HepG2 (cell line): Measurements from ENCODE around the gene ALS2CL. TPM values are rescaled to one million over a fixed set of nuclear protein-coding genes. Genes with fewer than 3 reads are reported as not detected.

Experiments
- ATAC-seq: fragments of 200-7000 bp; cut with Tn5 transposase; 3 replicates; pipeline ENCODE4 v1.9.1; 2020; ENCODE audit warnings: mild to moderate bottlenecking, moderate library complexity
- BruUV-seq: library from RNA; stranded (reverse); fragments of 400-500 nt; replicated peaks from 2 replicates; lab custom pipeline; 2021; lab: Mats Ljungman, UMichigan
- CTCF ChIA-PET: fragments of 300-600 bp; formaldehyde crosslinking; extraction: SDS; loops from one replicate; lab custom pipeline; 2021; ENCODE audit warnings: low total read pairs, inconsistent platforms, low intra/inter-chr PET ratio; lab: Yijun Ruan, JAX
- POLR2A ChIA-PET: fragments of 350-600 bp; sonication (Branson Sonifier 250); formaldehyde crosslinking; loops from one replicate; lab custom pipeline; 2020; ENCODE audit warnings: antibody characterized with exemption, inconsistent platforms; lab: Yijun Ruan, JAX
- DNase-seq: peaks from one replicate; pipeline ENCODE4 v3.0.0-alpha.2; 2015; ENCODE audit warnings: low spot score
- FAIRE-seq: peaks from 3 replicates; lab custom pipeline; 2011; peaks lifted over from hg19 to GRCh38; lab: Jason Lieb, UNC
- H2AFZ ChIP-seq: one replicate; pipeline ENCODE4 v1.6.1; 2011; ENCODE audit warnings: low read length, inconsistent platforms
- H3K27ac ChIP-seq: fragments of 300-600 bp; 3 replicates; pipeline ENCODE4 v1.8.0; 2011; ENCODE audit warnings: mixed run types, mild to moderate bottlenecking, mixed read lengths, low read length, inconsistent platforms; ENCODE audit not compliant: insufficient read depth; ENCODE audit errors: extremely low read length
- H3K27me3 ChIP-seq, 2 experiments: fragments of 200-600 bp in 1 of 2; 2 replicates in 1 of 2; 3 replicates in 1 of 2; pipeline versions ENCODE4 v1.6.0 to v1.8.0; 2011; ENCODE audit warnings: low read length in 2 of 2, mild to moderate bottlenecking in 2 of 2, moderate library complexity in 2 of 2, inconsistent platforms in 1 of 2; ENCODE audit not compliant: insufficient read depth in 2 of 2, control insufficient read depth in 1 of 2
- H3K36me3 ChIP-seq, 2 experiments: fragments of 200-600 bp in 1 of 2; replicated peaks in 1 of 2; 2 replicates in 1 of 2; 3 replicates in 1 of 2; pipeline versions ENCODE4 v1.5.1 to v1.8.0; 2011; ENCODE audit warnings: low read length in 2 of 2, inconsistent platforms in 1 of 2; ENCODE audit not compliant: insufficient read depth in 2 of 2, control insufficient read depth in 1 of 2
- H3K4me1 ChIP-seq: 2 replicates; pipeline ENCODE4 v1.5.1; 2012; ENCODE audit warnings: low read length, inconsistent platforms; ENCODE audit not compliant: insufficient read depth
- H3K4me2 ChIP-seq: 2 replicates; pipeline ENCODE4 v1.6.0; 2011; ENCODE audit warnings: low read depth, low read length, inconsistent platforms
- H3K4me3 ChIP-seq, 3 experiments: fragments of 200-600 bp in 1 of 3; sonication (generic), shearing (Covaris generic) in 1 of 3; replicated peaks in 1 of 3; 2 replicates each; pipeline ENCODE4 v1.5.1; 2011 to 2016; ENCODE audit warnings: low read length in 3 of 3, inconsistent platforms in 2 of 3, low read depth in 2 of 3, mild to moderate bottlenecking in 2 of 3, control low read depth in 1 of 3, mixed read lengths in 1 of 3; ENCODE audit not compliant: insufficient read depth in 1 of 3
- H3K79me2 ChIP-seq: one replicate; pipeline ENCODE4 v1.6.1; 2011; ENCODE audit warnings: low read length, inconsistent platforms; ENCODE audit not compliant: insufficient read depth
- H3K9ac ChIP-seq: 2 replicates; pipeline ENCODE4 v1.6.0; 2011; ENCODE audit warnings: mild to moderate bottlenecking, low read depth, low read length, inconsistent platforms; ENCODE audit not compliant: insufficient read depth
- H3K9me3 ChIP-seq: 2 replicates; pipeline ENCODE4 v1.5.1; 2012; ENCODE audit warnings: mild to moderate bottlenecking, low read length
- H4K20me1 ChIP-seq: 2 replicates; pipeline ENCODE4 v1.6.0; 2011; ENCODE audit warnings: inconsistent platforms, mild to moderate bottlenecking, low read length, moderate library complexity; ENCODE audit not compliant: insufficient read depth
- ARNT2 ChIP-seq: sonication (generic); formaldehyde crosslinking; IDR thresholded peaks from 2 replicates; pipeline ENCODE4 v1.8.0; 2022; ENCODE audit warnings: mild to moderate bottlenecking, low read depth, missing genetic modification reagents, moderate library complexity
- FOSL2 ChIP-seq: sonication (generic); formaldehyde crosslinking; IDR thresholded peaks from 2 replicates; pipeline ENCODE4 v1.4.0; 2020; ENCODE audit warnings: missing genetic modification reagents
- KAT7 ChIP-seq: IDR thresholded peaks from 2 replicates; pipeline ENCODE4 v1.6.1; 2018; ENCODE audit warnings: borderline replicate concordance, missing compliant biosample characterization
- KLF11 ChIP-seq: IDR thresholded peaks from 2 replicates; pipeline ENCODE4 v1.6.1; 2016; ENCODE audit warnings: missing compliant biosample characterization
- RCOR2 ChIP-seq: IDR thresholded peaks from 2 replicates; pipeline ENCODE4 v1.6.1; 2016; ENCODE audit warnings: missing biosample characterization, missing genetic modification reagents
- SMC3 ChIP-seq: IDR thresholded peaks from 2 replicates; pipeline ENCODE4 v1.6.1; 2011; ENCODE audit warnings: low read length, improper control_type of control experiment
- ZMAT3 ChIP-seq: sonication (generic); formaldehyde crosslinking; conservative IDR thresholded peaks from 2 replicates; pipeline ENCODE4 v1.7.0; 2021; ENCODE audit warnings: missing genetic modification reagents
- ZNF674 ChIP-seq: sonication (generic); formaldehyde crosslinking; IDR thresholded peaks from 2 replicates; pipeline ENCODE4 v1.5.0; 2020; ENCODE audit warnings: low read depth, mild to moderate bottlenecking, missing genetic modification reagents
- ZNF777 ChIP-seq: sonication (generic); formaldehyde crosslinking; IDR thresholded peaks from 2 replicates; pipeline ENCODE4 v1.4.0; 2020; ENCODE audit warnings: missing genetic modification reagents
- ZNF788 ChIP-seq: sonication (generic); formaldehyde crosslinking; IDR thresholded peaks from 2 replicates; pipeline ENCODE4 v1.5.0; 2020; ENCODE audit warnings: mild to moderate bottlenecking, missing genetic modification reagents, borderline replicate concordance
- WGBS: methylation state at CpG from one replicate; pipeline ENCODE4 v1.1.6; 2017; ENCODE audit warnings: low lambda C conversion rate; 5-methylcytosine and 5-hydroxymethylcytosine counted together
- in situ Hi-C: cut with HindIII; loops from 2 replicates; pipeline ENCODE4 v1.10.0; 2017; ENCODE audit warnings: low pct_unique_long_range_greater_than_20kb; ENCODE audit not compliant: extremely low pct_ligation_motif_present
- intact Hi-C: fragments of 100-400 bp; cut with micrococcal nuclease; formaldehyde crosslinking; loops from one replicate; pipeline ENCODE4 v1.10.0; 2022; ENCODE audit not compliant: unreplicated experiment
- polyA plus RNA-seq, 8 experiments: library from polyadenylated mRNA; depleted of rRNA in 3 of 8; stranded (reverse) in 7 of 8; unstranded in 1 of 8; fragments of >200 nt; fragmentation: Illumina TruSeq in 4 of 8; extraction: Trizol in 4 of 8; gene quantifications; 2 replicates each; pipeline versions ENCODE4 v1.2.1 to v1.2.3, GENCODE V29; 2011 to 2016; ENCODE audit warnings: low read depth in 4 of 8, missing spikeins in 1 of 8, mixed read lengths in 1 of 8; ENCODE audit not compliant: insufficient read depth in 1 of 8
- total RNA-seq, 5 experiments: library from RNA; depleted of rRNA; stranded (reverse); fragments of >200 nt; fragmentation: Illumina TruSeq; extraction: Trizol; gene quantifications; 2 replicates each; pipeline ENCODE4 v1.2.3, GENCODE V29; 2016; ENCODE audit warnings: low read depth in 1 of 5
- TF ChIP-seq, protein P1 (sequence below): sonication (generic); formaldehyde crosslinking; IDR thresholded peaks from 2 replicates; pipeline ENCODE4 v1.9.0; 2021; ENCODE audit warnings: missing genetic modification reagents, mild to moderate bottlenecking, borderline replicate concordance
- TF ChIP-seq, protein P2 (sequence below): IDR thresholded peaks from 2 replicates; pipeline ENCODE4 v1.6.1; 2016; ENCODE audit warnings: mild to moderate bottlenecking, missing biosample characterization, missing genetic modification reagents
- TF ChIP-seq, protein P3 (sequence below): sonication (generic); formaldehyde crosslinking; IDR thresholded peaks from 2 replicates; pipeline ENCODE4 v1.4.0; 2020; ENCODE audit warnings: missing genetic modification reagents
- TF ChIP-seq, protein P4 (sequence below), 2 experiments: IDR thresholded peaks; 2 replicates each; pipeline ENCODE4 v1.6.1; 2011 to 2012; ENCODE audit warnings: low read length in 2 of 2, borderline replicate concordance in 1 of 2, low read depth in 1 of 2, mild to moderate bottlenecking in 1 of 2, moderate library complexity in 1 of 2

The ALS2CL gene
- total and polyA plus RNA-seq, 2 of the 13 experiments (the other 11 are each of a cell fraction or from before 2014, with no cell fraction given) = not detected

DNA sequence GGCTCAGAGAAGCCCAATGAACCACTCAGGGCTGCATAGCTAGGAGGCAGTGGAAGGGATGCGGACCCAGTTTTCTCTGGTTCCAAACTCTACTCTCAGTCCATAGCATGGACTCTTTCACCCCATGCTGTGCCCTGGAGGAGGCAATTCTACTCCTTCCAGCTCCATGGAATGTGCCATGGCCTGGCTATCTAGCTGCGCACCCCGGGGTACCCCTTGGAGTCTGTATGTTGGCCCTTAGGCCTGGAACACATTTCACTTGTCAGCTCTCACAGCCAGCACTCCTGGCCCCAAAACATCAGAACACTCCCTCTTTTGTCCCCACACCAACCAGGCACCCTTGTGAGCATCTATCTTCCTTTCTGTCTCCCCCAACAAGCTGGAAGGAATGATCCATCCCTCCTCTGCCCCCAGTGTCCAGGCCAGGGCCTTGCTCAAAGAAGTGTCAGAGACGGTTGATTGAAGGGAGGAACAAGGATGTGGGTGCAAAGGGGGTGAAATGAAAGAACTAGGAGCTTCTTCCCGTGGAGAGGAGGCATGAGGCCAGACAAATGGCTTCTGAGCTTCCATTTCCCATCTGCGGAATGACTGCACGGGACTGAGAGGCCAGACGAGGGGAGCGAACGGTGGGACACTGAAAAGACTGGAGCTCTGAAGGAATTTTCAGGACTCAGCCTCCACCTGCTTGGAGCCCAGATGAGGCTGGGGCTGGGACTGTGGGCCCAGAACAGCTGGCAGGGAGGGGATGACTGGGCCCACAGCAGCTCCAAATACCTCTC is 21.4 kb upstream of the ALS2CL start:
- H3K27me3 ChIP-seq = peaks cover 4 to 9% of the 10 kb centered on the region in 2 experiments; a peak in 3 of 5 replicates
- H3K4me2 ChIP-seq = no peak overlapping the region
- H3K4me3 ChIP-seq = no peak overlapping the region
- 40% methylated on average over 9 of the region's 10 CpGs for WGBS
- ATAC-seq = no peak
- intact Hi-C loops = no loop called here
- CTCF ChIA-PET = no interaction called here
- no peak overlapping the region for H3K27ac ChIP-seq
- no TSS peak for BruUV-seq
- in situ Hi-C loops = loop anchor here (5.0 kb wide), 1 partner anchor 192 kb away; no protein-coding TSS in a partner anchor
- H2AFZ ChIP-seq = no peak overlapping the region
- no peaks in the 10 kb centered on the region for H4K20me1 ChIP-seq
- TF ChIP-seq SMC3 = no peak
- no peak for TF ChIP-seq KAT7 (CRISPR knock-in tag)
- no peak for TF ChIP-seq ARNT2 (CRISPR knock-in tag)
- TF ChIP-seq, protein P1, sequence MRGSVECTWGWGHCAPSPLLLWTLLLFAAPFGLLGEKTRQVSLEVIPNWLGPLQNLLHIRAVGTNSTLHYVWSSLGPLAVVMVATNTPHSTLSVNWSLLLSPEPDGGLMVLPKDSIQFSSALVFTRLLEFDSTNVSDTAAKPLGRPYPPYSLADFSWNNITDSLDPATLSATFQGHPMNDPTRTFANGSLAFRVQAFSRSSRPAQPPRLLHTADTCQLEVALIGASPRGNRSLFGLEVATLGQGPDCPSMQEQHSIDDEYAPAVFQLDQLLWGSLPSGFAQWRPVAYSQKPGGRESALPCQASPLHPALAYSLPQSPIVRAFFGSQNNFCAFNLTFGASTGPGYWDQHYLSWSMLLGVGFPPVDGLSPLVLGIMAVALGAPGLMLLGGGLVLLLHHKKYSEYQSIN (CRISPR knock-in tag) = no peak
- TF ChIP-seq, protein P2, sequence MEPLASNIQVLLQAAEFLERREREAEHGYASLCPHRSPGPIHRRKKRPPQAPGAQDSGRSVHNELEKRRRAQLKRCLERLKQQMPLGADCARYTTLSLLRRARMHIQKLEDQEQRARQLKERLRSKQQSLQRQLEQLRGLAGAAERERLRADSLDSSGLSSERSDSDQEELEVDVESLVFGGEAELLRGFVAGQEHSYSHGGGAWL = no peak
- TF ChIP-seq, protein P3, sequence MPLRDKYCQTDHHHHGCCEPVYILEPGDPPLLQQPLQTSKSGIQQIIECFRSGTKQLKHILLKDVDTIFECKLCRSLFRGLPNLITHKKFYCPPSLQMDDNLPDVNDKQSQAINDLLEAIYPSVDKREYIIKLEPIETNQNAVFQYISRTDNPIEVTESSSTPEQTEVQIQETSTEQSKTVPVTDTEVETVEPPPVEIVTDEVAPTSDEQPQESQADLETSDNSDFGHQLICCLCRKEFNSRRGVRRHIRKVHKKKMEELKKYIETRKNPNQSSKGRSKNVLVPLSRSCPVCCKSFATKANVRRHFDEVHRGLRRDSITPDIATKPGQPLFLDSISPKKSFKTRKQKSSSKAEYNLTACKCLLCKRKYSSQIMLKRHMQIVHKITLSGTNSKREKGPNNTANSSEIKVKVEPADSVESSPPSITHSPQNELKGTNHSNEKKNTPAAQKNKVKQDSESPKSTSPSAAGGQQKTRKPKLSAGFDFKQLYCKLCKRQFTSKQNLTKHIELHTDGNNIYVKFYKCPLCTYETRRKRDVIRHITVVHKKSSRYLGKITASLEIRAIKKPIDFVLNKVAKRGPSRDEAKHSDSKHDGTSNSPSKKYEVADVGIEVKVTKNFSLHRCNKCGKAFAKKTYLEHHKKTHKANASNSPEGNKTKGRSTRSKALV (CRISPR knock-in tag) = no peak
- no peak for TF ChIP-seq RCOR2
- no peak for TF ChIP-seq ZNF788 (CRISPR knock-in tag)
- no peak for TF ChIP-seq ZMAT3 (CRISPR knock-in tag)
- no peak for TF ChIP-seq ZNF674 (CRISPR knock-in tag)
- TF ChIP-seq FOSL2 = no peak
- no peak for TF ChIP-seq KLF11 (CRISPR knock-in tag)
- TF ChIP-seq ZNF777 (CRISPR knock-in tag) = no peak
- TF ChIP-seq, protein P4, sequence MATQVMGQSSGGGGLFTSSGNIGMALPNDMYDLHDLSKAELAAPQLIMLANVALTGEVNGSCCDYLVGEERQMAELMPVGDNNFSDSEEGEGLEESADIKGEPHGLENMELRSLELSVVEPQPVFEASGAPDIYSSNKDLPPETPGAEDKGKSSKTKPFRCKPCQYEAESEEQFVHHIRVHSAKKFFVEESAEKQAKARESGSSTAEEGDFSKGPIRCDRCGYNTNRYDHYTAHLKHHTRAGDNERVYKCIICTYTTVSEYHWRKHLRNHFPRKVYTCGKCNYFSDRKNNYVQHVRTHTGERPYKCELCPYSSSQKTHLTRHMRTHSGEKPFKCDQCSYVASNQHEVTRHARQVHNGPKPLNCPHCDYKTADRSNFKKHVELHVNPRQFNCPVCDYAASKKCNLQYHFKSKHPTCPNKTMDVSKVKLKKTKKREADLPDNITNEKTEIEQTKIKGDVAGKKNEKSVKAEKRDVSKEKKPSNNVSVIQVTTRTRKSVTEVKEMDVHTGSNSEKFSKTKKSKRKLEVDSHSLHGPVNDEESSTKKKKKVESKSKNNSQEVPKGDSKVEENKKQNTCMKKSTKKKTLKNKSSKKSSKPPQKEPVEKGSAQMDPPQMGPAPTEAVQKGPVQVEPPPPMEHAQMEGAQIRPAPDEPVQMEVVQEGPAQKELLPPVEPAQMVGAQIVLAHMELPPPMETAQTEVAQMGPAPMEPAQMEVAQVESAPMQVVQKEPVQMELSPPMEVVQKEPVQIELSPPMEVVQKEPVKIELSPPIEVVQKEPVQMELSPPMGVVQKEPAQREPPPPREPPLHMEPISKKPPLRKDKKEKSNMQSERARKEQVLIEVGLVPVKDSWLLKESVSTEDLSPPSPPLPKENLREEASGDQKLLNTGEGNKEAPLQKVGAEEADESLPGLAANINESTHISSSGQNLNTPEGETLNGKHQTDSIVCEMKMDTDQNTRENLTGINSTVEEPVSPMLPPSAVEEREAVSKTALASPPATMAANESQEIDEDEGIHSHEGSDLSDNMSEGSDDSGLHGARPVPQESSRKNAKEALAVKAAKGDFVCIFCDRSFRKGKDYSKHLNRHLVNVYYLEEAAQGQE (IDR thresholded peaks at IDR 0.05; ENCODE audit: borderline replicate concordance in 1 of 2, low read depth in 1 of 2, low read length in 2 of 2) = no peak
- POLR2A ChIA-PET = no interaction called here
- no peak for FAIRE-seq
- no peaks in the 10 kb centered on the region for H3K9me3 ChIP-seq
- no peak overlapping the region for H3K9ac ChIP-seq
- H3K79me2 ChIP-seq = no peaks in the 10 kb centered on the region
- no peaks in the 10 kb centered on the region for H3K36me3 ChIP-seq
- peaks cover 11% of the 10 kb centered on the region for H3K4me1 ChIP-seq
- no peak for DNase-seq
